D341Med (cell line): ENCODE data around the gene RNF220.
"Not testable (repeated sequence)": the region's sequence is repeated elsewhere in the genome, so short reads cannot be mapped to it uniquely, and the experiment has no call there.

ENCODE experiments used
- DNase-seq: peaks from one replicate; pipeline ENCODE4 v3.0.0; 2012; ENCODE audit warnings: low spot score

RNF220 gene

GRCh38 chr1:44496541-44497171, 91.6 kb downstream of the RNF220 start:
- DNase-seq: no peak

- peak; percentile 64 for DNase-seq
These were observed 92.5 kb downstream of the RNF220 start for GRCh38 chr1:44497422-44498170.

- no peak for DNase-seq
These were observed 94.3 kb downstream of the RNF220 start for GRCh38 chr1:44499306-44499705.

GRCh38 chr1:44500181-44501046, 95.4 kb downstream of the RNF220 start:
- peak; percentile 50 for DNase-seq

- no peak for DNase-seq
These were observed 96.2 kb downstream of the RNF220 start for GRCh38 chr1:44501047-44501890.

GRCh38 chr1:44502823-44503222, 97.8 kb downstream of the RNF220 start:
- not testable (repeated sequence) for DNase-seq

GRCh38 chr1:44503625-44504024, 98.6 kb downstream of the RNF220 start:
- DNase-seq: no peak

GRCh38 chr1:44505210-44505993, 100.3 kb downstream of the RNF220 start:
- no peak for DNase-seq

GRCh38 chr1:44507490-44508396, 102.7 kb downstream of the RNF220 start:
- no peak for DNase-seq

GRCh38 chr1:44508397-44508745, 103.3 kb downstream of the RNF220 start:
- DNase-seq: no peak

- DNase-seq: no peak
These were observed 106.3 kb downstream of the RNF220 start for GRCh38 chr1:44511363-44511762.

- no peak for DNase-seq
These were observed 106.7 kb downstream of the RNF220 start for GRCh38 chr1:44511769-44512168.

- DNase-seq: peak; percentile 78
These were observed 107.3 kb downstream of the RNF220 start for GRCh38 chr1:44512313-44512885.

GRCh38 chr1:44513111-44513510, 108.1 kb downstream of the RNF220 start:
- no peak for DNase-seq

GRCh38 chr1:44514673-44515072, 109.6 kb downstream of the RNF220 start:
- DNase-seq: no peak

GRCh38 chr1:44515416-44515815, 110.4 kb downstream of the RNF220 start:
- no peak for DNase-seq

GRCh38 chr1:44519035-44519676, 114.1 kb downstream of the RNF220 start:
- no peak for DNase-seq

GRCh38 chr1:44521378-44522080, 116.5 kb downstream of the RNF220 start:
- DNase-seq: no peak
